Tibial nerve (tissue), 4 donors: ENCODE results near the gene NPEPPS. TPM values are rescaled to one million over a fixed set of nuclear protein-coding genes. Genes with fewer than 3 reads are reported as not detected.
"Not testable (repeated sequence)": the region's sequence is repeated elsewhere in the genome, so short reads cannot be mapped to it uniquely, and the experiment has no call there.

ENCODE experiments used
- DNase-seq, 2 donors: peaks; one replicate each; pipeline ENCODE4 v3.0.0-alpha.2; 2019; ENCODE audit warnings: low spot score in 2 of 2
- H3K27ac ChIP-seq, 4 donors: fragments of 200-600 bp; sonication (generic) in 3 of 4; one replicate each; pipeline ENCODE4 v1.5.1; 2017 to 2019; ENCODE audit warnings: mild to moderate bottlenecking in 1 of 4
- H3K27me3 ChIP-seq, 2 donors: fragments of 200-600 bp; sonication (generic) in 1 of 2; one replicate each; pipeline versions ENCODE4 v1.5.1 to v1.6.0; 2017 to 2019
- H3K36me3 ChIP-seq, 3 donors: fragments of 200-600 bp; sonication (generic); one replicate each; pipeline ENCODE4 v1.5.1; 2018 to 2019
- H3K4me1 ChIP-seq, 4 donors: fragments of 200-600 bp; sonication (generic) in 3 of 4; one replicate each; pipeline ENCODE4 v1.5.1; 2017 to 2019
- H3K4me3 ChIP-seq, 4 donors: fragments of 200-600 bp; sonication (generic) in 3 of 4; one replicate each; pipeline ENCODE4 v1.5.1; 2017 to 2019; ENCODE audit warnings: mild to moderate bottlenecking in 1 of 4, moderate library complexity in 1 of 4
- H3K9me3 ChIP-seq, 4 donors: fragments of 200-600 bp; sonication (generic) in 3 of 4; one replicate each; pipeline ENCODE4 v1.5.1; 2017 to 2019
- WGBS, 2 donors: methylation state at CpG; one replicate each; pipeline ENCODE4 v1.1.5; 2018; 5-methylcytosine and 5-hydroxymethylcytosine counted together
- total RNA-seq, 4 donors: library from RNA; depleted of rRNA; stranded (reverse); fragments of >200 nt; gene quantifications; one replicate each; pipeline ENCODE4 v1.1.0, GENCODE V29; 2016

Gene NPEPPS
- total RNA-seq, 4 donors from 2014 or later = 102 to 118 (median 115) TPM

DNA sequence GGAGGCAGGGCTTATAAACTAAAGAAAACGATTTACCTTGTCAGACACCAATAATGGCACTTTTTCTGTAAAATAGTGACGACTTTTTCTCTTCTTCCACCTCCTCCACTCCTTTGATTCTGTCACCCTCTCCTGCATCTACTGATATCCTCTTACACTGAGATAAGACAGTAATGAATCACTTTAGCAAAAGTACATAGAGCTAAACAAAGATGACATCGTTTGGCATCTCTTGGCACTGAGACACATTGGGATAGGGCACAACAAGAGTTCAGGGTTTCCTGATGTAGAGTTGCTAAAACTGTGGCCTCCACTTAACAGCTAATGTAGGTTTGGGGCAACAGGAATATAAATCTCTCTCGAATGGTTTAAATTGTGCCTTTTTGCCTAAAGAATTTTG lies 10.6 kb upstream of the NPEPPS start:
- WGBS, 2 donors = 58 to 84% methylated on average over 2 to 3 of the region's 4 CpGs

DNA sequence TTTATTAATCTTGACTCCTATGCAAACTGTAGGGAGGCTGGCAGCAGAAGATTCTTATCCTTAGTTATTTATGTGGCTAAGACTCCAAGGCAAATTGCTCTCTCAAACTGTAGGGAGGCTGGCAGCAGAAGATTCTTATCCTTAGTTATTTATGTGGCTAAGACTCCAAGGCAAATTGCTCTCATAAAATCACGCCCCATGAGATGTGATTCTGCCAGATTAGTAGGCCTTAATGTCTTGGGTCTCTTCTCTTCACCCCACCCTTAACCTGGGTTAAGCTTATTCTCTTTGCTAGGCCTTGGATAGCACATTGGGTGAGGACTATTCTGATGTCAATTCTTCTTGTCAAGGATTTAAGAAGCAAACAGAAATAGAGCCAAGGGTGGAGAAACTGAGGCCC lies 9.5 kb upstream of the NPEPPS start:
- not testable (repeated sequence) for H3K27ac ChIP-seq, H3K27me3 ChIP-seq, H3K4me3 ChIP-seq, H3K9me3 ChIP-seq, DNase-seq, H3K36me3 ChIP-seq, H3K4me1 ChIP-seq
- WGBS, 2 donors = 71 to 86% methylated on average over 1 of the region's 1 CpG

More for the DNA sequence above, 10.6 kb upstream of the NPEPPS start:
- not testable (repeated sequence) for H3K4me3 ChIP-seq, H3K4me1 ChIP-seq, H3K27me3 ChIP-seq, H3K9me3 ChIP-seq, H3K36me3 ChIP-seq, DNase-seq, H3K27ac ChIP-seq

DNA sequence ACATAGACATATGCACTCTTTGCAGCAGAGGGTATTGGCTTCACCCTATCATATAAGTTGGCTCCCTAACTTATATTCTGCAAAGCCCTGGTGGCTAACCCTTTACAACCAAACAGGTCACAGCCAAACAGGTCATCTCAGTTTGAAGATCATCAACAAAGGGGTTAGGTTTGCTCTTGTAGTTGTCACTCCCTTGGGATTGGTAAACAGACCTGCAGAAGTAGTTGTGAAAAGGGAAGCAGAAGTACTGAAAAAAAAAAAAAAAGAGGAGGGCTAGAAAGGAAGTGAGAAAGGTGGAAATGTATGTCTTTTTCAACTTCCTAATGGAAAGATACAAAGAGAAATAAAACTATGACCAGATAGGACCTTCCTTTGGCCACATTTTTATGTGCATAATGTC lies 8.6 kb upstream of the NPEPPS start:
- H3K27ac ChIP-seq, H3K27me3 ChIP-seq, H3K36me3 ChIP-seq, H3K4me1 ChIP-seq, DNase-seq, H3K4me3 ChIP-seq, H3K9me3 ChIP-seq: not testable (repeated sequence)

DNA sequence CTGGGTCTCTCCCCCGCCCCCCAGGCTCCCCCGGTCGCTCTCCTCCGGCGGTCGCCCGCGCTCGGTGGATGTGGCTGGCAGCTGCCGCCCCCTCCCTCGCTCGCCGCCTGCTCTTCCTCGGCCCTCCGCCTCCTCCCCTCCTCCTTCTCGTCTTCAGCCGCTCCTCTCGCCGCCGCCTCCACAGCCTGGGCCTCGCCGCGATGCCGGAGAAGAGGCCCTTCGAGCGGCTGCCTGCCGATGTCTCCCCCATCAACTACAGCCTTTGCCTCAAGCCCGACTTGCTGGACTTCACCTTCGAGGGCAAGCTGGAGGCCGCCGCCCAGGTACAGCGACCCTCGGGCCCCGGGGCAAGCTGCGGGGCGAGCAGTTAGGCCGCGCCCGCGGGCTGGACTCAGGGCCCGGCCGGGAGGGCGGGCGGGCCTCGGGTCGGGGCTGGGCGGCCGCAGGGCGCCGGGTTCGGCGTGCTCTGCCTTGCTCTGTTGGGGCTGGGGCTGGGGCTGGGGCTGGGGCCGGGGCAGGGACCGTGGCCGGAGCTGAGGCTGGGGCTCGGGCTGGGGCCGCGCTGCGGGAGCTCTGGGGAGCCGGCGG lies 419 bp downstream of the NPEPPS start:
- H3K4me1 ChIP-seq = peaks cover 0 to 17% (median 7%) of the 10 kb centered on the region in 4 donors
- not testable (repeated sequence) for DNase-seq, H3K36me3 ChIP-seq, H3K9me3 ChIP-seq, H3K27me3 ChIP-seq
- WGBS, 2 donors = no CpG with 5 or more reads among the region's 61 CpGs
- peak overlapping the region; percentile 82 to 94 (median 88) for H3K27ac ChIP-seq
- peak overlapping the region; percentile 62 to 73 (median 64) for H3K4me3 ChIP-seq

- H3K27ac ChIP-seq = peak overlapping the region in 2 of 4 donors; percentile 4 to 75
- H3K4me1 ChIP-seq = peaks cover 0 to 14% (median under 1%) of the 10 kb centered on the region in 4 donors
- H3K36me3 ChIP-seq, H3K9me3 ChIP-seq, H3K27me3 ChIP-seq, H3K4me3 ChIP-seq, DNase-seq: not testable (repeated sequence)
- 60 to 68% methylated on average over 3 of the region's 3 CpGs for WGBS, 2 donors
These were observed 8.2 kb downstream of the NPEPPS start for GRCh38 chr17:47539085-47539484.

DNA sequence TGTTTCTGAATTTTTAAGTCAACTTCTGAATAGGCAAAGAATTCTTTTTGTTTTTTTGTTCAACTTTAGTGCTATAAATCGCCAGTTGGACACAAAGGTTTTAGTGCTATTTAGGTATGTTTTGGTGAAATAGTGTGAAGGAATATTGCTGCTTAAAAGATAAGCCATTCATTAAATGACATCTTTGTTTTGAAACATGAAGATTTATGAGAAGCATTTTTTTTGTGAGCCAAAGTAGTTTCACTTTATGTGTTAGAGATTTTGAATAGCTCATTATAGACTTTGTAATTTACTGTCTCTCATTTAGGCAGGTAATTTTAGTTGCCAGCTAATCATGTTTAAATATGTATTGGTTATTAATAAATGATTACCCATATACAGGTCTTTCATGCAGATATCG lies 10.8 kb downstream of the NPEPPS start:
- H3K9me3 ChIP-seq, DNase-seq, H3K4me3 ChIP-seq, H3K27ac ChIP-seq, H3K27me3 ChIP-seq, H3K36me3 ChIP-seq: not testable (repeated sequence)
- H3K4me1 ChIP-seq = peaks cover 0 to 10% (median 0%) of the 10 kb centered on the region in 4 donors
- WGBS, 2 donors = 90 to 91% methylated on average over 2 of the region's 2 CpGs

- not testable (repeated sequence) for H3K4me3 ChIP-seq, H3K27me3 ChIP-seq, DNase-seq, H3K27ac ChIP-seq, H3K9me3 ChIP-seq, H3K4me1 ChIP-seq
- H3K36me3 ChIP-seq = peaks cover 0 to 24% (median 0%) of the 10 kb centered on the region in 3 donors
- 90 to 91% methylated on average over 6 of the region's 6 CpGs for WGBS, 2 donors
These were observed 13.4 kb downstream of the NPEPPS start for GRCh38 chr17:47544327-47544726.

DNA sequence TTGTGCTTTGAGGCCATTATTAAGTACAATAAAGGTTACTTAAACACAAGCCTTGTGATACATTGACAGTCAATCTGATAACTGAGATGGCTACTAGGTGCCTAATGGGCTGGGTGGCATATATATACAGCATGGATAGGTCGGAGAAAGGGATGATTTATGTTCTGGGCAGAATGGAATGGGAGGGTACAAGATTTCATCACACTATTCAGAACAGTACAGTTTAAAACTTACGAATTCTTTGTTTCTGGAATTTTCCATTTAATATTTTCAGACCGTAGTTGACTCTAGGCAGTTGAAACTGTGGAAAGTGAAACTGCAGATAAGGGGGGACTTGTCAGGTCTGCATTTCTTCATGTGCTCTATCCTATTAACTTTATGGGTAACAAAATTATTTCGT lies 23.8 kb downstream of the NPEPPS start:
- H3K27ac ChIP-seq, H3K9me3 ChIP-seq, DNase-seq, H3K27me3 ChIP-seq, H3K4me3 ChIP-seq, H3K4me1 ChIP-seq, H3K36me3 ChIP-seq: not testable (repeated sequence)
- WGBS, 2 donors = 59 to 62% methylated on average over 4 of the region's 4 CpGs

DNA sequence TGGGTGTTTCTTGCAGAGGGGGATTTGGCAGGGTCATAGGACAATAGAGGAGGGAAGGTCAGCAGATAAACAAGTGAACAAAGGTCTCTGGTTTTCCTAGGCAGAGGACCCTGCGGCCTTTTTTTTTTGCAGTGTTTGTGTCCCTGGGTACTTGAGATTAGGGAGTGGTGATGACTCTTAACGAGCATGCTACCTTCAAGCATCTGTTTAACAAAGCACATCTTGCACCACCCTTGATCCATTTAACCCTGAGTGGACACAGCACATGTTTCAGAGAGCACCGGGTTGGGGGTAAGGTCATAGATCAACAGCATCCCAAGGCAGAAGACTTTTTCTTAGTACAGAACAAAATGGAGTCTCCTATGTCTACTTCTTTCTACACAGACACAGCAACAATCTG lies 25.2 kb downstream of the NPEPPS start:
- H3K9me3 ChIP-seq, H3K27ac ChIP-seq, H3K27me3 ChIP-seq, H3K36me3 ChIP-seq, H3K4me3 ChIP-seq, DNase-seq: not testable (repeated sequence)
- peaks cover 0 to 13% (median 0%) of the 10 kb centered on the region in 4 donors for H3K4me1 ChIP-seq
- 78 to 79% methylated on average over 3 of the region's 3 CpGs for WGBS, 2 donors

DNA sequence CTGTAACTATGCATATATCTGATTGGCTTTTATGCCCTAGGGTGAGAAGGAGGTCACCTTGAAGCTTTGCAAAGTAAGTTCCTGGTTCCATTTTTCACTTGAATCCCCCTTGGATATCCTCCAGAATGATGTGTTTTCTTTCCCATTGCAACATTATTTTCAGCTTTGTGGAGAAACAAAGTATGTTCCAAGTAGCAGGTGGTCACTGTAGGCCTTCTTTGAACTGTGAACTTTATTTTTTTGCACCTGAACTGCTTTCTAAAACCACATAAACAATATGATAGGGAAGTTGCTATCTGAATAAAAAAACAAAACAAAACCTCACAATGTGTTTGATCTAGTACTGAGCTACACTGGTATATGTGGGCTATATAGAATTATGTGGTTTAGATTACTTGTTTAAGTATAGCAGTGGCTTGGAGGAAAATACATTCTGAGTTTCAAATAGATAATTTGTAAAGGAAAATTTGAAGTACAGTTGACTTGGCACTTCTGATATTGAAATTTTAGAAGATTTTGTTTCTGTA lies 29.7 kb downstream of the NPEPPS start:
- not testable (repeated sequence) for H3K27me3 ChIP-seq, H3K36me3 ChIP-seq, H3K27ac ChIP-seq, DNase-seq, H3K9me3 ChIP-seq, H3K4me3 ChIP-seq, H3K4me1 ChIP-seq

- H3K9me3 ChIP-seq, H3K4me3 ChIP-seq, H3K36me3 ChIP-seq, H3K27me3 ChIP-seq, DNase-seq, H3K4me1 ChIP-seq: not testable (repeated sequence)
- 64 to 72% methylated on average over 5 of the region's 5 CpGs for WGBS, 2 donors
- peak overlapping the region in 1 of 4 donors; percentile 7 for H3K27ac ChIP-seq
These were observed 30.9 kb downstream of the NPEPPS start for GRCh38 chr17:47561698-47562405.

- not testable (repeated sequence) for H3K9me3 ChIP-seq, DNase-seq, H3K4me3 ChIP-seq, H3K27ac ChIP-seq, H3K4me1 ChIP-seq, H3K36me3 ChIP-seq, H3K27me3 ChIP-seq
These were observed 31.4 kb downstream of the NPEPPS start for GRCh38 chr17:47562406-47562705.

GRCh38 chr17:47567261-47567660 lies 36.4 kb downstream of the NPEPPS start:
- H3K27me3 ChIP-seq, H3K27ac ChIP-seq, H3K4me3 ChIP-seq, DNase-seq, H3K9me3 ChIP-seq, H3K4me1 ChIP-seq: not testable (repeated sequence)
- H3K36me3 ChIP-seq = peaks cover 0 to 22% (median 4%) of the 10 kb centered on the region in 3 donors
- WGBS, 2 donors = 51 to 57% methylated on average over 3 of the region's 3 CpGs

GRCh38 chr17:47572561-47572960 lies 41.7 kb downstream of the NPEPPS start:
- H3K9me3 ChIP-seq, H3K4me3 ChIP-seq, H3K27ac ChIP-seq, DNase-seq, H3K27me3 ChIP-seq, H3K4me1 ChIP-seq: not testable (repeated sequence)
- 83 to 98% methylated on average over 3 of the region's 3 CpGs for WGBS, 2 donors
- H3K36me3 ChIP-seq = peaks cover 0 to 14% (median 4%) of the 10 kb centered on the region in 3 donors
